CD4-positive, alpha-beta T cell treated with Interleukin-15 for 1 hour (primary cell): ENCODE measurements around the gene ZNF384.
A peak's percentile ranks its signal among the peaks of the same experiment; 100 is the strongest.

Experiments
- DNase-seq: peaks from one replicate; pipeline ENCODE4 v3.0.0-alpha.2; 2020

Gene ZNF384

GRCh38 chr12:6650832-6651231, 38.3 kb downstream of the ZNF384 start:
- no peak for DNase-seq

GRCh38 chr12:6647083-6647604, 42.0 kb downstream of the ZNF384 start, which contains the start of gene ACRBP:
Gene ACRBP (minus strand): TSS chr12:6647432. CDS start chr12:6647366, 66 bp downstream.
- DNase-seq = peak; percentile 68

GRCh38 chr12:6646276-6647082, 42.7 kb downstream of the ZNF384 start:
- DNase-seq = no peak

GRCh38 chr12:6644903-6645302, 44.3 kb downstream of the ZNF384 start:
- no peak for DNase-seq

- DNase-seq = peak; percentile 45
Observed at GRCh38 chr12:6644257-6644596, 44.9 kb downstream of the ZNF384 start.

GRCh38 chr12:6643569-6644256, 45.5 kb downstream of the ZNF384 start:
- DNase-seq = peak; percentile 26

- DNase-seq = no peak
Observed at GRCh38 chr12:6641131-6641530, 48.0 kb downstream of the ZNF384 start.

GRCh38 chr12:6640497-6640896, 48.7 kb downstream of the ZNF384 start:
- no peak for DNase-seq

GRCh38 chr12:6639151-6639801, 49.9 kb downstream of the ZNF384 start:
- no peak for DNase-seq

- peak; percentile 43 for DNase-seq
Observed at GRCh38 chr12:6638305-6638704, 50.9 kb downstream of the ZNF384 start.

- peak; percentile 63 for DNase-seq
Observed at GRCh38 chr12:6635856-6636531, 53.2 kb downstream of the ZNF384 start, which contains the start of gene LPAR5. Gene LPAR5 (minus strand): TSS chr12:6635959. CDS start chr12:6621248, 14,711 bp downstream.

GRCh38 chr12:6635375-6635855, 53.8 kb downstream of the ZNF384 start:
- peak; percentile 54 for DNase-seq

GRCh38 chr12:6632026-6632983, 56.9 kb downstream of the ZNF384 start:
- DNase-seq = peak; percentile 63

GRCh38 chr12:6631549-6631961, 57.6 kb downstream of the ZNF384 start:
- no peak for DNase-seq

- no peak for DNase-seq
Observed at GRCh38 chr12:6630736-6631135, 58.4 kb downstream of the ZNF384 start.

- DNase-seq = no peak
Observed at GRCh38 chr12:6627616-6628015, 61.6 kb downstream of the ZNF384 start.

- DNase-seq = no peak
Observed at GRCh38 chr12:6626654-6627283, 62.4 kb downstream of the ZNF384 start.

GRCh38 chr12:6620885-6621274, 68.3 kb downstream of the ZNF384 start:
- DNase-seq = no peak

GRCh38 chr12:6620137-6620884, 68.9 kb downstream of the ZNF384 start:
- peak; percentile 62 for DNase-seq
